Neural crest cell (in vitro differentiated cells): Measurements from ENCODE around the gene TFAP2B. TPM values are rescaled to one million over a fixed set of nuclear protein-coding genes. Genes with fewer than 3 reads are reported as not detected.

Experiments
- DNase-seq: peaks from one replicate; pipeline ENCODE4 v3.0.0; 2021; ENCODE audit warnings: low read depth, mixed read lengths, low spot score
- H3K27ac Mint-ChIP-seq: one replicate; pipeline ENCODE4 v1.8.0; 2021; ENCODE audit warnings: mild to moderate bottlenecking, mixed read lengths; ENCODE audit not compliant: unreplicated experiment
- H3K27me3 Mint-ChIP-seq: 2 replicates; pipeline ENCODE4 v1.8.0; 2021; ENCODE audit warnings: low read depth, mild to moderate bottlenecking, mixed read lengths
- H3K36me3 Mint-ChIP-seq: 2 replicates; pipeline ENCODE4 v1.8.0; 2021; ENCODE audit warnings: low read depth, mild to moderate bottlenecking, mixed read lengths
- H3K4me1 Mint-ChIP-seq: 2 replicates; pipeline ENCODE4 v1.8.0; 2021; ENCODE audit warnings: mixed read lengths
- H3K4me3 Mint-ChIP-seq: one replicate; pipeline ENCODE4 v1.8.0; 2021; ENCODE audit warnings: mild to moderate bottlenecking, mixed read lengths
- H3K9me3 Mint-ChIP-seq: 2 replicates; pipeline ENCODE4 v1.8.0; 2021; ENCODE audit warnings: mixed read lengths
- CTCF ChIP-seq: fragments of 200-600 bp; sonication (generic); conservative IDR thresholded peaks from 2 replicates; pipeline ENCODE4 v1.5.0; 2021; ENCODE audit warnings: antibody characterized with exemption, mild to moderate bottlenecking
- total RNA-seq: library from RNA; stranded (reverse); gene quantifications from 2 replicates; pipeline ENCODE4 v1.2.1, GENCODE V29; 2021

The TFAP2B gene
- total RNA-seq, 1 donor from 2014 or later, result 66.1 TPM

GRCh38 chr6:50861692-50862091 is 43.0 kb downstream of the TFAP2B start:
- H3K27ac Mint-ChIP-seq, result no peak overlapping the region
- DNase-seq, result no peak
- peaks cover 1% of the 10 kb centered on the region for H3K27me3 Mint-ChIP-seq

GRCh38 chr6:50862176-50862575 is 43.5 kb downstream of the TFAP2B start:
- Mint-ChIP-seq H3K36me3 (peaks cover 3% of the 10 kb centered on the region), H3K4me1 (peaks cover 19% of the 10 kb centered on the region), H3K4me3 (no peak overlapping the region), H3K9me3 (peaks cover 2% of the 10 kb centered on the region), H3K27ac (peak overlapping the region; percentile 45), H3K27me3 (no peaks in the 10 kb centered on the region)
- DNase-seq, result no peak
- no peak for TF ChIP-seq CTCF

More at GRCh38 chr6:50861692-50862091, 43.0 kb downstream of the TFAP2B start:
- Mint-ChIP-seq H3K4me1 (peaks cover 19% of the 10 kb centered on the region), H3K4me3 (no peak overlapping the region), H3K36me3 (peaks cover 3% of the 10 kb centered on the region), H3K9me3 (peaks cover 5% of the 10 kb centered on the region)
- no peak for TF ChIP-seq CTCF

- no peak overlapping the region for H3K4me3 Mint-ChIP-seq
Observed at GRCh38 chr6:50864601-50865000, 45.9 kb downstream of the TFAP2B start.

GRCh38 chr6:50868466-50868865 is 49.8 kb downstream of the TFAP2B start:
- Mint-ChIP-seq H3K4me1 (peaks cover 1% of the 10 kb centered on the region), H3K9me3 (no peaks in the 10 kb centered on the region), H3K36me3 (no peaks in the 10 kb centered on the region), H3K4me3 (no peak overlapping the region), H3K27ac (no peak overlapping the region), H3K27me3 (no peaks in the 10 kb centered on the region)
- no peak for DNase-seq
- TF ChIP-seq CTCF, result no peak

More at GRCh38 chr6:50864601-50865000, 45.9 kb downstream of the TFAP2B start:
- Mint-ChIP-seq H3K36me3 (no peaks in the 10 kb centered on the region), H3K4me1 (peaks cover 19% of the 10 kb centered on the region), H3K27me3 (no peaks in the 10 kb centered on the region), H3K9me3 (no peaks in the 10 kb centered on the region), H3K27ac (peak overlapping the region; percentile 40)
- DNase-seq, result no peak
- TF ChIP-seq CTCF, result no peak

GRCh38 chr6:50873167-50873566 is 54.5 kb downstream of the TFAP2B start:
- no peak overlapping the region for H3K4me3 Mint-ChIP-seq
- DNase-seq, result no peak
- no peaks in the 10 kb centered on the region for H3K9me3 Mint-ChIP-seq
- no peaks in the 10 kb centered on the region for H3K36me3 Mint-ChIP-seq
- no peaks in the 10 kb centered on the region for H3K27me3 Mint-ChIP-seq
- no peaks in the 10 kb centered on the region for H3K4me1 Mint-ChIP-seq
- no peak overlapping the region for H3K27ac Mint-ChIP-seq
- TF ChIP-seq CTCF, result no peak

GRCh38 chr6:50884364-50884763 is 65.7 kb downstream of the TFAP2B start:
- TF ChIP-seq CTCF, result no peak
- H3K4me3 Mint-ChIP-seq, result no peak overlapping the region
- H3K27me3 Mint-ChIP-seq, result no peaks in the 10 kb centered on the region
- no peaks in the 10 kb centered on the region for H3K9me3 Mint-ChIP-seq
- no peaks in the 10 kb centered on the region for H3K4me1 Mint-ChIP-seq
- DNase-seq, result no peak
- H3K36me3 Mint-ChIP-seq, result no peaks in the 10 kb centered on the region
- no peak overlapping the region for H3K27ac Mint-ChIP-seq
